MCF 10A (cell line): ENCODE results near the gene RAB19. TPM values are rescaled to one million over a fixed set of nuclear protein-coding genes. Genes with fewer than 3 reads are reported as not detected.

Experiments
- BruUV-seq: library from RNA; stranded (reverse); fragments of 400-500 nt; replicated peaks from 2 replicates; lab custom pipeline; 2021; lab: Mats Ljungman, UMichigan
- CTCF ChIA-PET: fragments of 300-600 bp; sonication (Branson Sonifier 250); formaldehyde crosslinking; extraction: SDS; loops from one replicate; lab custom pipeline; 2021; ENCODE audit warnings: antibody characterized with exemption, inconsistent platforms; lab: Yijun Ruan, JAX
- POLR2A ChIA-PET: fragments of 300-600, 350-650 bp; sonication (Branson Sonifier 250); formaldehyde crosslinking; extraction: SDS; loops from one replicate; lab custom pipeline; 2020; ENCODE audit warnings: antibody characterized with exemption, inconsistent platforms; lab: Yijun Ruan, JAX
- DNase-seq: peaks from one replicate; pipeline ENCODE4 v3.0.0-alpha.2; 2018; ENCODE audit not compliant: unreplicated experiment
- H3K27ac Mint-ChIP-seq: one replicate; pipeline ENCODE4 v1.8.0; 2022; ENCODE audit warnings: mild to moderate bottlenecking, low read depth, mixed read lengths; ENCODE audit not compliant: unreplicated experiment
- H3K27me3 Mint-ChIP-seq: one replicate; pipeline ENCODE4 v1.8.0; 2022; ENCODE audit warnings: mixed read lengths; ENCODE audit not compliant: insufficient read depth, unreplicated experiment
- H3K36me3 Mint-ChIP-seq: one replicate; pipeline ENCODE4 v1.8.0; 2022; ENCODE audit warnings: mild to moderate bottlenecking, moderate library complexity, mixed read lengths; ENCODE audit not compliant: insufficient read depth, unreplicated experiment
- H3K4me1 Mint-ChIP-seq: one replicate; pipeline ENCODE4 v1.8.0; 2022; ENCODE audit warnings: mixed read lengths; ENCODE audit not compliant: insufficient read depth, unreplicated experiment
- H3K4me3 Mint-ChIP-seq: one replicate; pipeline ENCODE4 v1.8.0; 2022; ENCODE audit warnings: mild to moderate bottlenecking, moderate library complexity, mixed read lengths; ENCODE audit not compliant: unreplicated experiment
- H3K9me3 Mint-ChIP-seq: one replicate; pipeline ENCODE4 v1.8.0; 2022; ENCODE audit warnings: mixed read lengths; ENCODE audit not compliant: unreplicated experiment
- intact Hi-C: fragments of 100-400 bp; cut with micrococcal nuclease; formaldehyde crosslinking; loops from 2 replicates; pipeline ENCODE4 v1.14.1; 2022
- total RNA-seq: library from RNA; stranded (reverse); gene quantifications from 2 replicates; pipeline ENCODE4 v1.2.3, GENCODE V29; 2022
- TF ChIP-seq, protein P1 (sequence below): fragments of 200-600 bp; IDR thresholded peaks from one replicate; pipeline ENCODE4 v1.8.0; 2022; ENCODE audit warnings: antibody characterized with exemption, mild to moderate bottlenecking; ENCODE audit not compliant: unreplicated experiment

Gene RAB19
- total RNA-seq, 1 experiment from 2014 or later: not detected

DNA sequence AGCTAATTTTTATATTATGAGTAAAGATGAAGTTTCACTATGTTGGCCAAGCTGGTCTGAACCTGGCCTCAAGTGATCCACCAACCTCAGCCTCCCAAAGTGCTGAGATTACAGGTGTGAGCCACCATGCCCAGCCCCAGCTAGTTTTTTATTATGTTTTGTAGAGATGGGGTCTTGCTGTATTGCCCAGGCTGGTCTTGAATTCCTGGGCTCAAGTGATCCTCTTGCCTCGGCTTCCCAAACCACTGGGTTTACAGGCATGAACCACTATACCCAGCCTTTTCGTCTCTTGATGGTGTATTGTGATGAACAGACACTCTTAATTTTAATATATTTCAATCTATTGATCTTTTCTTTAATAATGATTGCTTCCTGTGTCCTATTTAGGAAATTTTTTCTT, 17.7 kb downstream of the RAB19 start:
- TF ChIP-seq, protein P1, sequence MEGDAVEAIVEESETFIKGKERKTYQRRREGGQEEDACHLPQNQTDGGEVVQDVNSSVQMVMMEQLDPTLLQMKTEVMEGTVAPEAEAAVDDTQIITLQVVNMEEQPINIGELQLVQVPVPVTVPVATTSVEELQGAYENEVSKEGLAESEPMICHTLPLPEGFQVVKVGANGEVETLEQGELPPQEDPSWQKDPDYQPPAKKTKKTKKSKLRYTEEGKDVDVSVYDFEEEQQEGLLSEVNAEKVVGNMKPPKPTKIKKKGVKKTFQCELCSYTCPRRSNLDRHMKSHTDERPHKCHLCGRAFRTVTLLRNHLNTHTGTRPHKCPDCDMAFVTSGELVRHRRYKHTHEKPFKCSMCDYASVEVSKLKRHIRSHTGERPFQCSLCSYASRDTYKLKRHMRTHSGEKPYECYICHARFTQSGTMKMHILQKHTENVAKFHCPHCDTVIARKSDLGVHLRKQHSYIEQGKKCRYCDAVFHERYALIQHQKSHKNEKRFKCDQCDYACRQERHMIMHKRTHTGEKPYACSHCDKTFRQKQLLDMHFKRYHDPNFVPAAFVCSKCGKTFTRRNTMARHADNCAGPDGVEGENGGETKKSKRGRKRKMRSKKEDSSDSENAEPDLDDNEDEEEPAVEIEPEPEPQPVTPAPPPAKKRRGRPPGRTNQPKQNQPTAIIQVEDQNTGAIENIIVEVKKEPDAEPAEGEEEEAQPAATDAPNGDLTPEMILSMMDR: no peak
- CTCF ChIA-PET: interaction anchor here (0.6 to 0.7 kb wide), 2 partner anchors 36 to 177 kb away, joined by 3 read pairs; no protein-coding TSS in a partner anchor
- POLR2A ChIA-PET: no interaction called here
- Mint-ChIP-seq H3K27me3 (peaks cover 12% of the 10 kb centered on the region), H3K36me3 (no peaks in the 10 kb centered on the region), H3K9me3 (no peaks in the 10 kb centered on the region), H3K4me1 (no peaks in the 10 kb centered on the region), H3K27ac (no peak overlapping the region), H3K4me3 (no peak overlapping the region)
- DNase-seq: no peak
- no TSS peak for BruUV-seq
- intact Hi-C loops: no loop called here

GRCh38 chr7:140423501-140423900, 19.6 kb downstream of the RAB19 start:
- TF ChIP-seq, protein P1: no peak
- Mint-ChIP-seq H3K9me3 (no peaks in the 10 kb centered on the region), H3K27me3 (peaks cover 12% of the 10 kb centered on the region), H3K27ac (no peak overlapping the region), H3K4me1 (no peaks in the 10 kb centered on the region), H3K4me3 (no peak overlapping the region), H3K36me3 (no peaks in the 10 kb centered on the region)
- intact Hi-C loops: no loop called here
- no peak for DNase-seq
- no TSS peak for BruUV-seq
- POLR2A ChIA-PET: no interaction called here
- CTCF ChIA-PET: no interaction called here

DNA sequence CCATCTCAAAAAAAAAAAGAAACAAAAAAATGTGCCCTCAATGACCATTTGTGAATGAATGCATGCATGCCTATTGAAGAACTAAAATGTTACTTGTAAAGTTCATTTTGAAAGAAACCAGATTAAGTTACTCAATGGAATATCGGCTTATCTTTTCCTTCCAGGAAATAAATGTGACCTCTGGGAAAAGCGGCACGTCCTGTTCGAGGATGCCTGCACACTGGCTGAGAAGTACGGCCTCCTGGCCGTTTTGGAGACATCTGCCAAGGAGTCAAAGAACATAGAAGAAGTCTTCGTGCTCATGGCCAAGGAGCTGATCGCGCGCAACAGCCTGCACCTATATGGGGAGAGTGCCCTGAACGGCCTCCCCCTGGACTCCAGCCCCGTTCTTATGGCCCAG, 21.9 kb downstream of the RAB19 start:
- no peak for DNase-seq
- POLR2A ChIA-PET: no interaction called here
- TF ChIP-seq, protein P1: no peak
- Mint-ChIP-seq H3K9me3 (no peaks in the 10 kb centered on the region), H3K27me3 (no peaks in the 10 kb centered on the region), H3K27ac (no peak overlapping the region), H3K36me3 (no peaks in the 10 kb centered on the region), H3K4me1 (no peaks in the 10 kb centered on the region), H3K4me3 (no peak overlapping the region)
- intact Hi-C loops: no loop called here
- BruUV-seq: no TSS peak
- CTCF ChIA-PET: interaction anchor here (0.6 kb wide), 1 partner anchor 20 kb away, joined by 3 read pairs; no protein-coding TSS in a partner anchor

DNA sequence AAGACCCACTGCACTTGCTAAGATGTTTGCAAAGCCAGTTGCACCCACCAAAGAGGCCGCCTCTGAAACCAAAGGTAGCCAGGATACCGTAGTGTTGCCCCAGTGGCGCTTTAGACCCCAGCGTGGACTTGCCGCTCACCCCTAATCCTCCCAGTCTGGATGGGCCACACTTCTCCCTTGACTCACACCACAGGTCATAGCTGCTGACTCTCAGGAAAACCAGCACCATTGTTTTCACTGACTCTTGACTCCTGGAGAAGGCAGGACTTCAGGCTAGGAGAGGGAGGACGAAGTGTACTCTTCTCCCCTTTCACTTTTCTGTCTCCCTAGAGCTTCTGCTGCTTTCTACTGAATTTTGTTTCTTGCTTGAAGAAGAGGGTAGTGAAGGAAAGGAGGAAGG, 22.3 kb downstream of the RAB19 start:
- Mint-ChIP-seq H3K9me3 (no peaks in the 10 kb centered on the region), H3K4me3 (no peak overlapping the region), H3K36me3 (no peaks in the 10 kb centered on the region), H3K27ac (no peak overlapping the region), H3K27me3 (no peaks in the 10 kb centered on the region), H3K4me1 (no peaks in the 10 kb centered on the region)
- POLR2A ChIA-PET: no interaction called here
- no TSS peak for BruUV-seq
- TF ChIP-seq, protein P1: no peak
- no peak for DNase-seq
- intact Hi-C loops: no loop called here
- CTCF ChIA-PET: no interaction called here
